Measurements from ENCODE around the gene HNRNPCL1. TPM values are rescaled to one million over a fixed set of nuclear protein-coding genes. Genes with fewer than 3 reads are reported as not detected.
"Not testable (repeated sequence)": the region's sequence is repeated elsewhere in the genome, so short reads cannot be mapped to it uniquely, and the experiment has no call there.

The HNRNPCL1 gene
- total RNA-seq: not detected

- intact Hi-C loops (cut with micrococcal nuclease); H3K36me3 Mint-ChIP-seq (ENCODE audit: low read depth): not testable (repeated sequence)
- CTCF ChIA-PET: interaction anchor here (0.6 kb wide), 1 partner anchor 578 kb away, joined by 3 read pairs; no protein-coding TSS in a partner anchor
Observed at GRCh38 chr1:12848620-12849019, at the start of gene HNRNPCL1. HNRNPCL1 (minus strand) TSS chr1:12848720; CDS start chr1:12848289, 431 bp downstream.

GRCh38 chr1:12898170-12898569, 49.6 kb upstream of the HNRNPCL1 start, which contains the start of gene PRAMEF10:
PRAMEF10 (minus strand) TSS chr1:12898270; CDS start chr1:12895847, 2,423 bp downstream.
- DNase-seq; H3K4me3 Mint-ChIP-seq; H3K27ac Mint-ChIP-seq; H3K4me1 Mint-ChIP-seq (ENCODE audit: low read depth); H3K9me3 Mint-ChIP-seq; H3K27me3 Mint-ChIP-seq (ENCODE audit: low read depth); H3K36me3 Mint-ChIP-seq (ENCODE audit: low read depth); CTCF ChIA-PET; intact Hi-C loops (cut with micrococcal nuclease): not testable (repeated sequence)

More at GRCh38 chr1:12848620-12849019, at the start of gene HNRNPCL1:
- H3K27me3 Mint-ChIP-seq (ENCODE audit: low read depth): peaks cover 21% of the 10 kb centered on the region
- not testable (repeated sequence) for H3K27ac Mint-ChIP-seq; H3K4me1 Mint-ChIP-seq (ENCODE audit: low read depth); DNase-seq; H3K9me3 Mint-ChIP-seq; H3K4me3 Mint-ChIP-seq

- CTCF ChIA-PET; DNase-seq; H3K4me1 Mint-ChIP-seq (ENCODE audit: low read depth); H3K36me3 Mint-ChIP-seq (ENCODE audit: low read depth); H3K27me3 Mint-ChIP-seq (ENCODE audit: low read depth); H3K4me3 Mint-ChIP-seq; H3K27ac Mint-ChIP-seq; H3K9me3 Mint-ChIP-seq; intact Hi-C loops (cut with micrococcal nuclease): not testable (repeated sequence)
Observed at GRCh38 chr1:12886101-12886500, 37.6 kb upstream of the HNRNPCL1 start, which contains the start of gene PRAMEF4. PRAMEF4 (minus strand) TSS chr1:12886201; CDS start chr1:12883394, 2,807 bp downstream.

- H3K27me3 Mint-ChIP-seq (ENCODE audit: low read depth); DNase-seq; H3K4me1 Mint-ChIP-seq (ENCODE audit: low read depth); H3K9me3 Mint-ChIP-seq; H3K36me3 Mint-ChIP-seq (ENCODE audit: low read depth); H3K27ac Mint-ChIP-seq; intact Hi-C loops (cut with micrococcal nuclease); H3K4me3 Mint-ChIP-seq; CTCF ChIA-PET: not testable (repeated sequence)
Observed at GRCh38 chr1:12878453-12878852, 29.9 kb upstream of the HNRNPCL1 start.

- H3K36me3 Mint-ChIP-seq (ENCODE audit: low read depth); H3K9me3 Mint-ChIP-seq; H3K4me3 Mint-ChIP-seq; CTCF ChIA-PET; H3K27me3 Mint-ChIP-seq (ENCODE audit: low read depth); H3K27ac Mint-ChIP-seq; intact Hi-C loops (cut with micrococcal nuclease); H3K4me1 Mint-ChIP-seq (ENCODE audit: low read depth); DNase-seq: not testable (repeated sequence)
Observed at GRCh38 chr1:12863131-12863880, 14.8 kb upstream of the HNRNPCL1 start.

- H3K4me3 Mint-ChIP-seq; H3K4me1 Mint-ChIP-seq (ENCODE audit: low read depth); H3K9me3 Mint-ChIP-seq; intact Hi-C loops (cut with micrococcal nuclease); H3K27ac Mint-ChIP-seq; H3K36me3 Mint-ChIP-seq (ENCODE audit: low read depth); H3K27me3 Mint-ChIP-seq (ENCODE audit: low read depth); CTCF ChIA-PET; DNase-seq: not testable (repeated sequence)
Observed at GRCh38 chr1:12856786-12857185, 8.3 kb upstream of the HNRNPCL1 start, which contains the start of gene PRAMEF2. PRAMEF2 (plus strand) TSS chr1:12857086; CDS start chr1:12859010, 1,924 bp downstream.

GRCh38 chr1:12851779-12852178, 3.3 kb upstream of the HNRNPCL1 start:
- no peak overlapping the region for H3K27ac Mint-ChIP-seq
- peaks cover 6% of the 10 kb centered on the region for H3K9me3 Mint-ChIP-seq
- CTCF ChIA-PET: no interaction called here

GRCh38 chr1:12833251-12833650, 15.3 kb downstream of the HNRNPCL1 start:
- H3K4me1 Mint-ChIP-seq (ENCODE audit: low read depth); H3K27me3 Mint-ChIP-seq (ENCODE audit: low read depth); CTCF ChIA-PET; H3K4me3 Mint-ChIP-seq; DNase-seq; H3K36me3 Mint-ChIP-seq (ENCODE audit: low read depth); H3K27ac Mint-ChIP-seq; intact Hi-C loops (cut with micrococcal nuclease); H3K9me3 Mint-ChIP-seq: not testable (repeated sequence)

More at GRCh38 chr1:12851779-12852178, 3.3 kb upstream of the HNRNPCL1 start:
- H3K4me3 Mint-ChIP-seq: no peak overlapping the region
- H3K36me3 Mint-ChIP-seq (ENCODE audit: low read depth): no peaks in the 10 kb centered on the region
- H3K4me1 Mint-ChIP-seq (ENCODE audit: low read depth): no peaks in the 10 kb centered on the region
- peaks cover 21% of the 10 kb centered on the region for H3K27me3 Mint-ChIP-seq (ENCODE audit: low read depth)
- DNase-seq: no peak
- intact Hi-C loops (cut with micrococcal nuclease): no loop called here

- DNase-seq; H3K27me3 Mint-ChIP-seq (ENCODE audit: low read depth); intact Hi-C loops (cut with micrococcal nuclease); H3K9me3 Mint-ChIP-seq; H3K36me3 Mint-ChIP-seq (ENCODE audit: low read depth); H3K27ac Mint-ChIP-seq; H3K4me1 Mint-ChIP-seq (ENCODE audit: low read depth); CTCF ChIA-PET; H3K4me3 Mint-ChIP-seq: not testable (repeated sequence)
Observed at GRCh38 chr1:12831310-12831709, 17.2 kb downstream of the HNRNPCL1 start, which contains the start of gene PRAMEF11. PRAMEF11 (minus strand) TSS chr1:12831410; CDS start chr1:12828789, 2,621 bp downstream.

- H3K4me1 Mint-ChIP-seq (ENCODE audit: low read depth); H3K27ac Mint-ChIP-seq; DNase-seq; H3K36me3 Mint-ChIP-seq (ENCODE audit: low read depth); H3K9me3 Mint-ChIP-seq; H3K4me3 Mint-ChIP-seq; intact Hi-C loops (cut with micrococcal nuclease); CTCF ChIA-PET: not testable (repeated sequence)
- peaks cover 10% of the 10 kb centered on the region for H3K27me3 Mint-ChIP-seq (ENCODE audit: low read depth)
Observed at GRCh38 chr1:12819061-12819460, 29.5 kb downstream of the HNRNPCL1 start.

GRCh38 chr1:12811409-12811784, 37.1 kb downstream of the HNRNPCL1 start:
- intact Hi-C loops (cut with micrococcal nuclease): no loop called here
- no peak overlapping the region for H3K27ac Mint-ChIP-seq
- no peak for DNase-seq
- CTCF ChIA-PET: no interaction called here
- H3K4me1 Mint-ChIP-seq (ENCODE audit: low read depth): no peaks in the 10 kb centered on the region
- no peaks in the 10 kb centered on the region for H3K36me3 Mint-ChIP-seq (ENCODE audit: low read depth)
- peaks cover 20% of the 10 kb centered on the region for H3K27me3 Mint-ChIP-seq (ENCODE audit: low read depth)
- H3K9me3 Mint-ChIP-seq: peaks cover 4% of the 10 kb centered on the region
- H3K4me3 Mint-ChIP-seq: no peak overlapping the region

GRCh38 chr1:12810691-12811408, 37.7 kb downstream of the HNRNPCL1 start:
- H3K36me3 Mint-ChIP-seq (ENCODE audit: low read depth): no peaks in the 10 kb centered on the region
- H3K4me1 Mint-ChIP-seq (ENCODE audit: low read depth): no peaks in the 10 kb centered on the region
- peaks cover 19% of the 10 kb centered on the region for H3K27me3 Mint-ChIP-seq (ENCODE audit: low read depth)
- intact Hi-C loops (cut with micrococcal nuclease): no loop called here
- no peak overlapping the region for H3K27ac Mint-ChIP-seq
- H3K9me3 Mint-ChIP-seq: peaks cover 4% of the 10 kb centered on the region
- CTCF ChIA-PET: no interaction called here
- H3K4me3 Mint-ChIP-seq: no peak overlapping the region
- DNase-seq: no peak

All from activated naive CD4-positive, alpha-beta T cell treated with anti-CD3 and anti-CD28 coated beads for 36 hours (primary cell).